H9 (cell line): ENCODE measurements around the gene DCAF8. TPM values are rescaled to one million over a fixed set of nuclear protein-coding genes. Genes with fewer than 3 reads are reported as not detected.

Experiments
- DNase-seq: peaks from one replicate; pipeline ENCODE4 v3.0.0-alpha.2; 2017
- H2AFZ ChIP-seq: one replicate; pipeline ENCODE4 v1.6.1; 2013; ENCODE audit warnings: mild to moderate bottlenecking, low read length, control low read depth, moderate library complexity
- H2AK5ac ChIP-seq: 2 replicates; pipeline ENCODE4 v1.6.1; 2013; ENCODE audit warnings: low read length, control low read depth, mixed read lengths; ENCODE audit not compliant: insufficient read length
- H2BK120ac ChIP-seq: one replicate; pipeline ENCODE4 v1.6.1; 2013; ENCODE audit warnings: low read depth, mild to moderate bottlenecking, low read length, control low read depth, inconsistent platforms; ENCODE audit not compliant: poor library complexity, severe bottlenecking
- H2BK12ac ChIP-seq: 2 replicates; pipeline ENCODE4 v1.6.1; 2013; ENCODE audit warnings: low read length, control low read depth, mixed read lengths, low read depth; ENCODE audit not compliant: insufficient read length
- H2BK15ac ChIP-seq: 2 replicates; pipeline ENCODE4 v1.6.1; 2013; ENCODE audit warnings: low read depth, low read length, control low read depth
- H2BK20ac ChIP-seq: one replicate; pipeline ENCODE4 v1.6.1; 2013; ENCODE audit warnings: low read depth, mild to moderate bottlenecking, low read length, control low read depth, inconsistent platforms; ENCODE audit not compliant: poor library complexity, severe bottlenecking
- H2BK5ac ChIP-seq: 2 replicates; pipeline ENCODE4 v1.6.1; 2013; ENCODE audit warnings: low read length, control low read depth, mixed read lengths; ENCODE audit not compliant: insufficient read length
- H3K14ac ChIP-seq: 2 replicates; pipeline ENCODE4 v1.6.1; 2013; ENCODE audit warnings: low read length, control low read depth; ENCODE audit not compliant: insufficient read depth
- H3K18ac ChIP-seq: 2 replicates; pipeline ENCODE4 v1.6.1; 2013; ENCODE audit warnings: low read depth, mild to moderate bottlenecking, mixed read lengths, low read length, control low read depth; ENCODE audit not compliant: insufficient read length
- H3K23ac ChIP-seq: 2 replicates; pipeline ENCODE4 v1.6.1; 2013; ENCODE audit warnings: low read length, control low read depth, mixed read lengths, low read depth; ENCODE audit not compliant: insufficient read length
- H3K23me2 ChIP-seq: 2 replicates; pipeline ENCODE4 v1.6.1; 2013; ENCODE audit warnings: low read depth, mild to moderate bottlenecking, mixed read lengths, low read length, control low read depth; ENCODE audit not compliant: insufficient read length, poor library complexity, severe bottlenecking
- H3K27ac ChIP-seq: 2 replicates; pipeline ENCODE4 v1.5.1; 2013; ENCODE audit warnings: low read length, control low read depth, mixed read lengths, low read depth; ENCODE audit not compliant: insufficient read length
- H3K27me3 ChIP-seq: 2 replicates; pipeline ENCODE4 v1.6.1; 2013; ENCODE audit warnings: low read length, control low read depth, inconsistent platforms; ENCODE audit not compliant: insufficient read depth
- H3K4ac ChIP-seq: 2 replicates; pipeline ENCODE4 v1.6.1; 2013; ENCODE audit warnings: low read depth, mild to moderate bottlenecking, control low read depth, inconsistent platforms, low read length, moderate library complexity
- H3K4me1 ChIP-seq: 2 replicates; pipeline ENCODE4 v1.6.1; 2013; ENCODE audit warnings: low read length, control low read depth, inconsistent platforms; ENCODE audit not compliant: insufficient read depth
- H3K4me2 ChIP-seq: 2 replicates; pipeline ENCODE4 v1.6.1; 2013; ENCODE audit warnings: low read length, control low read depth, mixed read lengths; ENCODE audit not compliant: insufficient read length, insufficient read depth
- H3K56ac ChIP-seq: 2 replicates; pipeline ENCODE4 v1.6.1; 2013; ENCODE audit warnings: low read depth, mild to moderate bottlenecking, mixed read lengths, low read length, control low read depth; ENCODE audit not compliant: insufficient read length
- H3K79me1 ChIP-seq: 2 replicates; pipeline ENCODE4 v1.6.1; 2013; ENCODE audit warnings: low read depth, mild to moderate bottlenecking, moderate library complexity, low read length, control low read depth, inconsistent platforms; ENCODE audit not compliant: insufficient read depth, poor library complexity, severe bottlenecking
- H3K79me2 ChIP-seq: 2 replicates; pipeline ENCODE4 v1.6.1; 2013; ENCODE audit warnings: low read length, control low read depth, inconsistent platforms; ENCODE audit not compliant: insufficient read depth
- H3K9ac ChIP-seq: 2 replicates; pipeline ENCODE4 v1.6.1; 2013; ENCODE audit warnings: low read length, control low read depth, mixed read lengths; ENCODE audit not compliant: insufficient read length; ENCODE audit errors: extremely low read depth
- H3K9me3 ChIP-seq: one replicate; pipeline ENCODE4 v1.6.1; 2013; ENCODE audit warnings: low read depth, low read length, inconsistent platforms; ENCODE audit not compliant: control insufficient read depth
- H3T11ph ChIP-seq: one replicate; pipeline ENCODE4 v1.6.1; 2013; ENCODE audit warnings: mild to moderate bottlenecking, low read length, control low read depth, inconsistent platforms
- H4K20me1 ChIP-seq: one replicate; pipeline ENCODE4 v1.6.1; 2013; ENCODE audit not compliant: control insufficient read depth, insufficient read length, insufficient read depth
- H4K5ac ChIP-seq: 2 replicates; pipeline ENCODE4 v1.6.1; 2013; ENCODE audit warnings: low read depth, mild to moderate bottlenecking, mixed read lengths, low read length, control low read depth; ENCODE audit not compliant: insufficient read length
- H4K8ac ChIP-seq: replicated peaks from 2 replicates; pipeline ENCODE4 v1.6.1; 2013; ENCODE audit warnings: low read length, control low read depth, mixed read lengths, low read depth; ENCODE audit not compliant: insufficient read length
- H4K91ac ChIP-seq: 2 replicates; pipeline ENCODE4 v1.6.1; 2013; ENCODE audit warnings: low read depth, mild to moderate bottlenecking, moderate library complexity, mixed read lengths, low read length, control low read depth; ENCODE audit not compliant: insufficient read length
- H3K27ac Mint-ChIP-seq, 3 experiments: 2 replicates in 2 of 3; 3 replicates in 1 of 3; pipeline ENCODE4 v1.8.0; 2020 to 2021; ENCODE audit warnings: mixed read lengths in 3 of 3, mild to moderate bottlenecking in 1 of 3, moderate library complexity in 1 of 3
- H3K27me3 Mint-ChIP-seq: 2 replicates; pipeline ENCODE4 v1.8.0; 2021; ENCODE audit warnings: low read depth, mild to moderate bottlenecking, moderate library complexity, mixed read lengths
- H3K36me3 Mint-ChIP-seq, 3 experiments: 2 replicates in 2 of 3; 3 replicates in 1 of 3; pipeline ENCODE4 v1.8.0; 2020 to 2021; ENCODE audit warnings: low read depth in 3 of 3, mixed read lengths in 3 of 3; ENCODE audit not compliant: insufficient read depth in 1 of 3
- H3K4me1 Mint-ChIP-seq, 2 experiments: 2 replicates each; pipeline ENCODE4 v1.8.0; 2020; ENCODE audit warnings: mixed read lengths in 2 of 2
- H3K4me3 Mint-ChIP-seq, 2 experiments: 2 replicates in 1 of 2; 3 replicates in 1 of 2; pipeline ENCODE4 v1.8.0; 2020 to 2021; ENCODE audit warnings: mild to moderate bottlenecking in 2 of 2, mixed read lengths in 2 of 2, moderate library complexity in 1 of 2
- H3K9me3 Mint-ChIP-seq, 2 experiments: 2 replicates in 1 of 2; 3 replicates in 1 of 2; pipeline ENCODE4 v1.8.0; 2020; ENCODE audit warnings: mild to moderate bottlenecking in 2 of 2, mixed read lengths in 2 of 2, moderate library complexity in 1 of 2
- WGBS: extraction: QIAGEN DNeasy Blood & Tissue Kit; methylation state at CpG from one replicate; pipeline ENCODE4 v1.1.7; 2013; ENCODE audit warnings: missing lambda C conversion rate, low lambda C conversion rate, mixed read lengths; ENCODE audit not compliant: insufficient read length; ENCODE audit errors: extremely low coverage; 5-methylcytosine and 5-hydroxymethylcytosine counted together
- total RNA-seq: library from RNA; stranded (reverse); gene quantifications from 2 replicates; pipeline ENCODE4 v1.2.1, GENCODE V29; 2021
- TF ChIP-seq, protein P1 (sequence below): fragments of 200-600 bp; sonication (generic); conservative IDR thresholded peaks from 3 replicates; pipeline ENCODE4 v1.8.0; 2021; ENCODE audit warnings: antibody characterized with exemption, mild to moderate bottlenecking

Gene DCAF8
- total RNA-seq, 1 experiment from 2014 or later = 106 TPM

DNA sequence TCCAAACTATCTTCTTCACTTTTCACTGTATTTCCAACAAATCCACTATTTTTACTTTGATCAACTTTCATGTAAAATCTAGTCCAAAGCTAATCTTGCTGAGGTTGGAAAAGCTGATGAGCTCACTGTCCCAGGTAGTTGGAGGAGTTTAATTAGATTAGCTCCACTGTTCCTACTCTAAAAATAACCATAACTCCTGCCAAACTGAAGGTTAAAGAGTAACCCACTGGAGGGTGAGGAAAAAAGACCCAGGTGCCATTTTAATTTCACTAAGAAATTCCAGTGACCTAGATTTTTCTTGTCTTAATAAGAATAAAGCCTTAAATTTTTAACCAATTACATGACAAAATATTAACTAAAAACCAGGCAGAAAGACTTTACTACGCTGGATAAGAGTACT is 15.3 kb downstream of the DCAF8 start:
- no peak overlapping the region for H3K4ac ChIP-seq
- peaks cover 2 to 36% (median 31%) of the 10 kb centered on the region in 3 experiments; a peak in 5 of 7 replicates for H3K36me3 Mint-ChIP-seq
- H2BK20ac ChIP-seq = no peak overlapping the region
- no peak overlapping the region for H3K56ac ChIP-seq
- H4K8ac ChIP-seq = no peak overlapping the region
- no peak overlapping the region for H4K5ac ChIP-seq
- H3K4me2 ChIP-seq = no peak overlapping the region
- peaks cover 5 to 14% of the 10 kb centered on the region in 2 experiments for H3K4me1 Mint-ChIP-seq
- no peak overlapping the region for H3K4me3 Mint-ChIP-seq
- H3K9me3 Mint-ChIP-seq = no peaks in the 10 kb centered on the region
- H3K23ac ChIP-seq = no peak overlapping the region
- no peak overlapping the region for H2BK5ac ChIP-seq
- H3K27me3 ChIP-seq = no peaks in the 10 kb centered on the region
- H4K20me1 ChIP-seq = no peaks in the 10 kb centered on the region
- peak overlapping the region in 2 of 3 experiments; percentile 35 to 49; a peak in 2 of 7 replicates for H3K27ac Mint-ChIP-seq
- H3K79me1 ChIP-seq = peaks cover 5% of the 10 kb centered on the region
- WGBS = no CpG with 5 or more reads among the region's 1 CpG
- H3K23me2 ChIP-seq = no peaks in the 10 kb centered on the region
- H3K27ac ChIP-seq = no peak overlapping the region
- H3K18ac ChIP-seq = no peak overlapping the region
- TF ChIP-seq, protein P1, sequence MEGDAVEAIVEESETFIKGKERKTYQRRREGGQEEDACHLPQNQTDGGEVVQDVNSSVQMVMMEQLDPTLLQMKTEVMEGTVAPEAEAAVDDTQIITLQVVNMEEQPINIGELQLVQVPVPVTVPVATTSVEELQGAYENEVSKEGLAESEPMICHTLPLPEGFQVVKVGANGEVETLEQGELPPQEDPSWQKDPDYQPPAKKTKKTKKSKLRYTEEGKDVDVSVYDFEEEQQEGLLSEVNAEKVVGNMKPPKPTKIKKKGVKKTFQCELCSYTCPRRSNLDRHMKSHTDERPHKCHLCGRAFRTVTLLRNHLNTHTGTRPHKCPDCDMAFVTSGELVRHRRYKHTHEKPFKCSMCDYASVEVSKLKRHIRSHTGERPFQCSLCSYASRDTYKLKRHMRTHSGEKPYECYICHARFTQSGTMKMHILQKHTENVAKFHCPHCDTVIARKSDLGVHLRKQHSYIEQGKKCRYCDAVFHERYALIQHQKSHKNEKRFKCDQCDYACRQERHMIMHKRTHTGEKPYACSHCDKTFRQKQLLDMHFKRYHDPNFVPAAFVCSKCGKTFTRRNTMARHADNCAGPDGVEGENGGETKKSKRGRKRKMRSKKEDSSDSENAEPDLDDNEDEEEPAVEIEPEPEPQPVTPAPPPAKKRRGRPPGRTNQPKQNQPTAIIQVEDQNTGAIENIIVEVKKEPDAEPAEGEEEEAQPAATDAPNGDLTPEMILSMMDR = no peak
- no peak overlapping the region for H3T11ph ChIP-seq
- H3K9me3 ChIP-seq = no peaks in the 10 kb centered on the region
- H3K14ac ChIP-seq = no peak overlapping the region
- H2BK12ac ChIP-seq = no peak overlapping the region
- no peaks in the 10 kb centered on the region for H3K4me1 ChIP-seq
- H2AK5ac ChIP-seq = no peak overlapping the region
- H3K27me3 Mint-ChIP-seq = no peaks in the 10 kb centered on the region
- no peak overlapping the region for H2BK120ac ChIP-seq
- H4K91ac ChIP-seq = no peak overlapping the region
- H2AFZ ChIP-seq = no peak overlapping the region
- H2BK15ac ChIP-seq = no peak overlapping the region
- no peak for DNase-seq
- H3K9ac ChIP-seq = no peak overlapping the region
- peaks cover 7% of the 10 kb centered on the region; the same call in 1 of the 2 replicates for H3K79me2 ChIP-seq
